Gastroesophageal sphincter (tissue), 4 donors: ENCODE measurements around the gene WWTR1. TPM values are rescaled to one million over a fixed set of nuclear protein-coding genes. Genes with fewer than 3 reads are reported as not detected.

Experiments used
- ATAC-seq: fragments of 150-250 bp; one replicate; pipeline ENCODE4 v1.9.1; 2016; ENCODE audit warnings: mild to moderate bottlenecking, moderate library complexity
- H3K27ac ChIP-seq, 4 donors: fragments of 200-600 bp; sonication (generic) in 3 of 4; 1 replicate in 3 of 4; 2 replicates in 1 of 4; pipeline ENCODE4 v1.5.1; 2016 to 2019
- H3K27me3 ChIP-seq: fragments of 200-600 bp; sonication (generic); one replicate; pipeline ENCODE4 v1.5.1; 2019
- H3K36me3 ChIP-seq, 2 donors: fragments of 200-600 bp; sonication (generic); one replicate each; pipeline ENCODE4 v1.5.1; 2019; ENCODE audit warnings: control low read depth in 1 of 2
- H3K4me1 ChIP-seq, 3 donors: fragments of 200-600 bp; sonication (generic); 1 replicate in 2 of 3; 2 replicates in 1 of 3; pipeline ENCODE4 v1.5.1; 2016 to 2019; ENCODE audit warnings: control low read depth in 2 of 3
- H3K4me3 ChIP-seq, 2 donors: fragments of 200-600 bp; sonication (generic); one replicate each; pipeline ENCODE4 v1.5.1; 2019; ENCODE audit warnings: mild to moderate bottlenecking in 1 of 2, moderate library complexity in 1 of 2
- H3K9me3 ChIP-seq, 3 donors: fragments of 200-600 bp; sonication (generic); one replicate each; pipeline ENCODE4 v1.5.1; 2017 to 2019; ENCODE audit warnings: control low read depth in 2 of 3
- EP300 ChIP-seq: sonication (generic); formaldehyde crosslinking; IDR thresholded peaks from one replicate; pipeline ENCODE4 v1.6.1; 2017; ENCODE audit warnings: antibody characterized with exemption, mild to moderate bottlenecking
- POLR2A ChIP-seq, 2 donors: fragments of 450-650 bp; IDR thresholded peaks; one replicate each; pipeline ENCODE4 v1.6.1; 2017; ENCODE audit warnings: antibody characterized with exemption in 2 of 2, mild to moderate bottlenecking in 2 of 2, moderate library complexity in 1 of 2
- POLR2AphosphoS5 ChIP-seq: sonication (generic); formaldehyde crosslinking; IDR thresholded peaks from one replicate; pipeline ENCODE4 v1.6.1; 2017; ENCODE audit warnings: antibody characterized with exemption
- whole genome bisulfite sequencing, 2 donors: methylation state at CpG; one replicate each; pipeline ENCODE4 v1.1.5; 2018; ENCODE audit warnings: low coverage in 1 of 2; 5-methylcytosine and 5-hydroxymethylcytosine counted together
- total RNA-seq, 4 donors: library from RNA; depleted of rRNA; stranded (reverse); fragments of >200 nt; gene quantifications; one replicate each; pipeline ENCODE4 v1.1.0, GENCODE V29; 2016
- TF ChIP-seq, protein P1 (sequence below), 4 experiments: fragments of 200-600 bp in 2 of 4; fragments of 450-650 bp in 2 of 4; sonication (generic) in 1 of 4; IDR thresholded peaks; one replicate each; pipeline ENCODE4 v1.5.1; 2017 to 2019; ENCODE audit warnings: antibody characterized with exemption in 4 of 4, mild to moderate bottlenecking in 2 of 4, moderate library complexity in 2 of 4

The WWTR1 gene
- total RNA-seq, 4 donors from 2014 or later = 239 to 482 (median 321) TPM

DNA sequence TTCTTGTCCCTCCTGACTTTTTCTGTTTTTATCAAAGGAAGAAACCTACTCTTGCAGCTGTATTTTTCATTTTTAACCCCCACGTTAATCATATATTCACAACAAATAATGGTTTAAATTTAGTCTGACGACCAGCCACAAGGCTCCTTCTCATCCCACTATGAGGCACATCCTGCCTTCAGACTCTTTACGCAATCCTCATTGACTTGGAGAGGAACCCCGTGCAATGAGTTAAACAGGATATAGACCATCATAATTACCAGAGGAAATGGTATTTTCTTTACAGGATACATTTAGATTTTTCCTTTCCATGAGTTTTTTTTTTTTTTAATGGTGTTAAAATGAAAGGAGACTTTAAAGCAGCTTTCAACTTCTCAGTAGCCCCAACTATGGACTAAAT is 68.5 kb downstream of the WWTR1 start:
- TF ChIP-seq EP300 = no peak
- no peak for TF ChIP-seq POLR2AphosphoS5
- no peak for TF ChIP-seq POLR2A (IDR thresholded peaks at IDR 0.05)
- TF ChIP-seq, protein P1, sequence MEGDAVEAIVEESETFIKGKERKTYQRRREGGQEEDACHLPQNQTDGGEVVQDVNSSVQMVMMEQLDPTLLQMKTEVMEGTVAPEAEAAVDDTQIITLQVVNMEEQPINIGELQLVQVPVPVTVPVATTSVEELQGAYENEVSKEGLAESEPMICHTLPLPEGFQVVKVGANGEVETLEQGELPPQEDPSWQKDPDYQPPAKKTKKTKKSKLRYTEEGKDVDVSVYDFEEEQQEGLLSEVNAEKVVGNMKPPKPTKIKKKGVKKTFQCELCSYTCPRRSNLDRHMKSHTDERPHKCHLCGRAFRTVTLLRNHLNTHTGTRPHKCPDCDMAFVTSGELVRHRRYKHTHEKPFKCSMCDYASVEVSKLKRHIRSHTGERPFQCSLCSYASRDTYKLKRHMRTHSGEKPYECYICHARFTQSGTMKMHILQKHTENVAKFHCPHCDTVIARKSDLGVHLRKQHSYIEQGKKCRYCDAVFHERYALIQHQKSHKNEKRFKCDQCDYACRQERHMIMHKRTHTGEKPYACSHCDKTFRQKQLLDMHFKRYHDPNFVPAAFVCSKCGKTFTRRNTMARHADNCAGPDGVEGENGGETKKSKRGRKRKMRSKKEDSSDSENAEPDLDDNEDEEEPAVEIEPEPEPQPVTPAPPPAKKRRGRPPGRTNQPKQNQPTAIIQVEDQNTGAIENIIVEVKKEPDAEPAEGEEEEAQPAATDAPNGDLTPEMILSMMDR (IDR thresholded peaks at IDR 0.05) = no peak
- Histone ChIP-seq H3K4me1 (peaks cover 27 to 97% (median 28%) of the 10 kb centered on the region in 3 donors), H3K27me3 (no peaks in the 10 kb centered on the region), H3K27ac (peak overlapping the region in 2 of 4 donors; percentile 42 to 44), H3K36me3 (no peaks in the 10 kb centered on the region), H3K4me3 (no peak overlapping the region), H3K9me3 (no peaks in the 10 kb centered on the region)
- WGBS, 2 donors = 14 to 56% methylated on average over 4 of the region's 4 CpGs
- ATAC-seq = no peak

DNA sequence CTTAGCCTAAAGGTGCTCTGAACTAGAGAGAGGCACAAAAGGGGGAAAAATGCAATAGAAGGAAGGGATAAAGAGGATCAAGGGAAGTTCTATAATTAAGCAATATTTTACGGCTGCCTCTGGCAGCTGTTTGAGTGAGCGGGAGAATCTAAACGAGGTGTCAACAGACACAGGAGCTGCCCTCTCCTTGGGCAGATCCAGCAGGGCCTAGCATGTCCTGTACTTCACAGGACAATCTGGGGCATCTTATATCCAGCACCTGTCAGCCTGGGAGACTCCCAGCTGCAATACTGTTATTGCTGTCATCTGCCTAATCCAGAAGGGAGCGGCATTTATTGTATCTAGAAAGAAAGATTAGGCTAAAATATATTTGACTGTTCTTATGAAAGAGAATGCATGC is 68.9 kb downstream of the WWTR1 start:
- H3K27ac ChIP-seq = peak overlapping the region in 3 of 4 donors; percentile 40 to 44 (median 42)

DNA sequence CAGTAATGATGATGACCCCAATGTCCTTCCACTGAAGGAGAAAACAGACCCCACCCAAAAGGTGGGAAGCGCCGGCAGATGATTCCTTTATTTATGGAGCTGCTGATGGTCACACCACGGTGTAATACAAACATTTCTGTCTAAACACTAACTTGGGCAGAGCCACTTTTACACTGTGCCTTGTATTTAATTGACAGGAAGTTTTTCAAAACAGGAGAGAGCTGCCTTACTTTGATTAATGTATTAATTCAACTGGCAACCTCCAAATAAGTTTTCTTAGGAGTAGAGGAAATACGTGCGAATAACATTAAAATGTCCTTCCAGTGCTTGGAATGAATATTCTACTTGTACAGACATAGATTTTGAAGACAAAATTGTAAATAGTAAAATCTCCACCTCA is 70.4 kb downstream of the WWTR1 start:
- no peak for TF ChIP-seq POLR2AphosphoS5
- no peak for TF ChIP-seq POLR2A (IDR thresholded peaks at IDR 0.05)
- TF ChIP-seq, protein P1 (IDR thresholded peaks at IDR 0.05) = no peak
- TF ChIP-seq EP300 = no peak
- WGBS, 2 donors = 38 to 64% methylated on average over 5 of the region's 5 CpGs
- Histone ChIP-seq H3K36me3 (no peaks in the 10 kb centered on the region), H3K4me3 (no peak overlapping the region), H3K4me1 (peaks cover 21 to 97% (median 36%) of the 10 kb centered on the region in 3 donors), H3K27me3 (no peaks in the 10 kb centered on the region), H3K27ac (peak overlapping the region in 1 of 4 donors; percentile 1), H3K9me3 (no peaks in the 10 kb centered on the region)
- ATAC-seq = no peak

More for the DNA sequence above, 68.9 kb downstream of the WWTR1 start:
- no peak overlapping the region for H3K4me3 ChIP-seq
- no peaks in the 10 kb centered on the region for H3K36me3 ChIP-seq
- no peaks in the 10 kb centered on the region for H3K9me3 ChIP-seq
- H3K4me1 ChIP-seq = peaks cover 26 to 97% (median 32%) of the 10 kb centered on the region in 3 donors
- H3K27me3 ChIP-seq = no peaks in the 10 kb centered on the region
- ATAC-seq = no peak
- 32 to 68% methylated on average over 4 of the region's 4 CpGs for WGBS, 2 donors
- TF ChIP-seq POLR2AphosphoS5 = no peak
- no peak for TF ChIP-seq POLR2A (IDR thresholded peaks at IDR 0.05)
- TF ChIP-seq EP300 = no peak
- TF ChIP-seq, protein P1 (IDR thresholded peaks at IDR 0.05) = no peak

DNA sequence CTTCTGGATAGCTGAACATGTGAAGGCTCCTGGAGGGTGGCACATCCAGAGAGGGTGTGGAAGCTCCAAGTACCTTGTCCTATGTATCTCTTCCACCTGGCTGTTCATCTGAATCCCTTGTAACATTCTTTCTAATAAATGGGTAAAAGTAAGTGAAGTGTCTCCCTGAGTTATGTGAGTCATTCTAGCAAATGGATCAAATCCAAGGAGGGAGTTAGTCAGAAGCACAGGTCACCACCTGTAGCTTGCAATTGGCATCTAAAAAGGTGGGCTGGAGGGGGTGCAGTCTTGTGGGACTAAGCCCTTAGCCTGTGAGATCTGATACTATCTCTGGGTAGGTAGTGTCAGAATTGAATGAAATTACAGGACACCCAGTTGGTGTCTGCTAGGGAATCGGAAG is 71.0 kb downstream of the WWTR1 start:
- Histone ChIP-seq H3K27me3 (no peaks in the 10 kb centered on the region), H3K9me3 (no peaks in the 10 kb centered on the region), H3K27ac (peak overlapping the region in 1 of 4 donors; percentile 1), H3K36me3 (no peaks in the 10 kb centered on the region), H3K4me3 (no peak overlapping the region), H3K4me1 (peaks cover 24 to 97% (median 38%) of the 10 kb centered on the region in 3 donors)
- ATAC-seq = no peak
- 20 to 57% methylated on average over 1 of the region's 1 CpG for WGBS, 2 donors
- TF ChIP-seq, protein P1 (IDR thresholded peaks at IDR 0.05) = no peak
- TF ChIP-seq POLR2A (IDR thresholded peaks at IDR 0.05) (no peak), EP300 (no peak), POLR2AphosphoS5 (no peak)

DNA sequence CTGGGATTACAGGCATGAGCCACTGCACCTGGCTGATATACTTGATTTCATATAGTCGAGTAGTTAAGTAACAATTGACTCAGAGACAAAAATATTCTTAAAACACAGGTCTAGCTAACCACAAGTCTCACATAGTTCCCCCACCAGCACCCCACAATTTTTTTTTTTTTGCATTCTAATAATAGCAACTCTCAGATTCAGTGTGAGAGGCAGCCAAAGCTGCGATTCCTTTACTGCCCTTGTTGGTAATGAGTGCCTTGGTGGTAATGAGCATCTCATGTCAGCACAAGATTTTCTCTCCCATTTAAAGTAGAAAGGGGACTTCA is 72.5 kb downstream of the WWTR1 start:
- Histone ChIP-seq H3K36me3 (no peaks in the 10 kb centered on the region), H3K27ac (no peak overlapping the region), H3K4me3 (no peak overlapping the region), H3K4me1 (peaks cover 25 to 97% (median 46%) of the 10 kb centered on the region in 3 donors), H3K27me3 (no peaks in the 10 kb centered on the region), H3K9me3 (no peaks in the 10 kb centered on the region)
- 33 to 69% methylated on average over 1 to 2 of the region's 2 CpGs for WGBS, 2 donors
- ATAC-seq = no peak
- TF ChIP-seq EP300 (no peak), POLR2AphosphoS5 (no peak), POLR2A (IDR thresholded peaks at IDR 0.05) (no peak)
- TF ChIP-seq, protein P1 (IDR thresholded peaks at IDR 0.05) = no peak
